ENCODE data around the gene FAM118B.

FAM118B gene

DNA sequence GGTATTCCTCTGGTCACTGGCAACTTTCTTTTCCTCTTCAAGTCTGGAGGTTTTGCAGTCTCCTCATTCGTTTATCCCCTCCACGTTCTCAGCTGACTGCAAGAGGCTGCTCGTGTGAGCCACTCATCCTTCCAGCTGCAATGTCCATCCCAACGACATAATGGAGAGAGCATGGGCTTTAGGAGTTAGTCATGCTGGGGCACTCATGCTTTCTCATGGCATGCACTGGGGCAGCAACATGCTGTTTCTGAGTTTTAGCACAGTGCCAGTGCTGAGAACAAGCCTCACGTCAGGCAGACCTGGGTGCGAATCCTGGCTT is 99.4 kb downstream of the FAM118B start:
- H3K4me3 ChIP-seq (ENCODE audit: low read depth, low read length): no peak overlapping the region
- TF ChIP-seq, protein P1, sequence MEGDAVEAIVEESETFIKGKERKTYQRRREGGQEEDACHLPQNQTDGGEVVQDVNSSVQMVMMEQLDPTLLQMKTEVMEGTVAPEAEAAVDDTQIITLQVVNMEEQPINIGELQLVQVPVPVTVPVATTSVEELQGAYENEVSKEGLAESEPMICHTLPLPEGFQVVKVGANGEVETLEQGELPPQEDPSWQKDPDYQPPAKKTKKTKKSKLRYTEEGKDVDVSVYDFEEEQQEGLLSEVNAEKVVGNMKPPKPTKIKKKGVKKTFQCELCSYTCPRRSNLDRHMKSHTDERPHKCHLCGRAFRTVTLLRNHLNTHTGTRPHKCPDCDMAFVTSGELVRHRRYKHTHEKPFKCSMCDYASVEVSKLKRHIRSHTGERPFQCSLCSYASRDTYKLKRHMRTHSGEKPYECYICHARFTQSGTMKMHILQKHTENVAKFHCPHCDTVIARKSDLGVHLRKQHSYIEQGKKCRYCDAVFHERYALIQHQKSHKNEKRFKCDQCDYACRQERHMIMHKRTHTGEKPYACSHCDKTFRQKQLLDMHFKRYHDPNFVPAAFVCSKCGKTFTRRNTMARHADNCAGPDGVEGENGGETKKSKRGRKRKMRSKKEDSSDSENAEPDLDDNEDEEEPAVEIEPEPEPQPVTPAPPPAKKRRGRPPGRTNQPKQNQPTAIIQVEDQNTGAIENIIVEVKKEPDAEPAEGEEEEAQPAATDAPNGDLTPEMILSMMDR (IDR thresholded peaks at IDR 0.05; ENCODE audit: low read depth, low read length): no peak

DNA sequence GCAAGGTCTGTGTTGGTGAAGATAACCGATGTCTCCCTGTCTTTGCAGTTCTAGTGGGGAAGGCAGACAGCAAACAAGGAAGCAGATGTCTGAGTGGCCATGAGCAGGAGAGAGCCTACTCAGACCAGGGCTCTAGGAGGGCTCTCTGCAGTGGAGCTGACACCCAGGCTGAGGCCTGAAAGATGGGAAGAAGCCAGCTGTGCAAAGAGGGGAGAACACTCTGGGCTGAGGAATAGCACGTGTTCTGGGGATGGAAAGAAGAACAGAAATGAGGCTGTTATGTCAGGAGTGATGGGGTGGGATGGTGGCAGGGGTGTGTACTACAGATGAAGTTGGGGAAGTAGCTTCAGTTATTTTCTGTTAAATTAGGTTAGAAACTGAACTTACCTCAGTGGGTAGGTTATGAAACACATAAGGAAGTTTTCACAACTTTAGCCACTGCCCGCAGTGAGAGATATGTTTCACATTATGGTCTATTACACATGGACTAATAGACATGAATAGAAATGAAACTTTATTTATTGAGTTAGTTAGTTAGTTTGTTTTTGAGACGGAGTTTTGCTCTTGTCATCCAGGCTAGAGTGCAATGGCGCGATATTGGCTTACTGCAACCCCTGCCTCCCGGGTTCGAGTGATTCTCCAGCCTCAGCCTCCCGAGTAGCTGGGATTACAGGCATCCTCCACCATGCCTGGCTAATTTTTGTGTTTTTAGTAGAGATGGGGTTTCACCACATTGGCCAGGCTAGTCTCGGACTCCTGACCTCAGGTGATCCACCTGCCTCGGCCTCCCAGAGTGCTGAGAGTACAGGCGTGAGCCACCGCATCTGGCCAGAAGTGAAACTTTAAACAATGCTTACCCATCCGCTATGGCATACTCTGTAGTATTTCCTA is 100.1 kb downstream of the FAM118B start:
- H3K4me3 ChIP-seq (ENCODE audit: low read depth, low read length): no peak overlapping the region
- TF ChIP-seq, protein P1 (IDR thresholded peaks at IDR 0.05; ENCODE audit: low read depth, low read length): no peak
